OCI-LY7 (cell line): ENCODE results near the gene MICAL3. TPM values are rescaled to one million over a fixed set of nuclear protein-coding genes. Genes with fewer than 3 reads are reported as not detected.

Experiments
- BruUV-seq: library from RNA; stranded (reverse); fragments of 400-500 nt; replicated peaks from 2 replicates; lab custom pipeline; 2021; lab: Mats Ljungman, UMichigan
- CTCF ChIA-PET: fragments of 300-600 bp; sonication (Branson Sonifier 250); formaldehyde crosslinking; loops from one replicate; lab custom pipeline; 2022; ENCODE audit warnings: antibody characterized with exemption; ENCODE audit not compliant: unreplicated experiment; lab: Charles Lee
- POLR2A ChIA-PET: fragments of 300-600 bp; sonication (Branson Sonifier 250); formaldehyde crosslinking; loops from one replicate; lab custom pipeline; 2022; ENCODE audit warnings: antibody characterized with exemption; lab: Charles Lee
- DNase-seq: peaks from one replicate; pipeline ENCODE4 v3.0.0-alpha.2; 2015; ENCODE audit warnings: low spot score
- H2AFZ ChIP-seq: fragments of 200-600 bp; sonication (generic), shearing (Covaris generic); 2 replicates; pipeline ENCODE4 v1.6.1; 2014; ENCODE audit warnings: mild to moderate bottlenecking, antibody characterized with exemption, low read length, moderate library complexity
- H3K27ac ChIP-seq: fragments of 200-600 bp; sonication (generic); 2 replicates; pipeline ENCODE4 v1.5.1; 2014; ENCODE audit warnings: mixed run types, low read depth, mild to moderate bottlenecking, moderate library complexity, low read length, inconsistent platforms; ENCODE audit not compliant: poor library complexity, severe bottlenecking
- H3K36me3 ChIP-seq: fragments of 200-600 bp; sonication (generic); 2 replicates; pipeline ENCODE4 v1.6.1; 2014; ENCODE audit warnings: mild to moderate bottlenecking, antibody characterized with exemption, low read length, moderate library complexity, mixed read lengths; ENCODE audit not compliant: insufficient read depth
- H3K4me1 ChIP-seq: fragments of 200-600 bp; sonication (generic); 2 replicates; pipeline ENCODE4 v1.5.1; 2014; ENCODE audit warnings: mild to moderate bottlenecking, low read length; ENCODE audit not compliant: insufficient read depth, poor library complexity, severe bottlenecking
- H3K4me2 ChIP-seq: fragments of 200-600 bp; sonication (generic); 2 replicates; pipeline ENCODE4 v1.6.1; 2014; ENCODE audit warnings: mild to moderate bottlenecking, low read length
- H3K4me3 ChIP-seq: fragments of 200-600 bp; sonication (generic); 2 replicates; pipeline ENCODE4 v1.5.1; 2014; ENCODE audit warnings: mild to moderate bottlenecking, low read depth, low read length; ENCODE audit not compliant: poor library complexity, severe bottlenecking
- H3K79me2 ChIP-seq: fragments of 200-600 bp; sonication (generic); 2 replicates; pipeline ENCODE4 v1.6.1; 2016; ENCODE audit warnings: low read depth, mild to moderate bottlenecking, low read length, moderate library complexity, mixed read lengths; ENCODE audit not compliant: insufficient read depth
- H3K9me2 ChIP-seq: fragments of 200-600 bp; sonication (generic); 2 replicates; pipeline ENCODE4 v1.6.1; 2016; ENCODE audit warnings: mild to moderate bottlenecking, low read length, mixed read lengths; ENCODE audit not compliant: insufficient read depth
- H3K9me3 ChIP-seq: fragments of 200-600 bp; sonication (generic); 2 replicates; pipeline ENCODE4 v1.6.1; 2014; ENCODE audit warnings: mild to moderate bottlenecking, mixed run types, low read length, mixed read lengths
- H4K20me1 ChIP-seq: fragments of 200-600 bp; sonication (generic); 2 replicates; pipeline ENCODE4 v1.6.1; 2014; ENCODE audit warnings: mild to moderate bottlenecking, antibody characterized with exemption, low read length, moderate library complexity, mixed read lengths; ENCODE audit not compliant: insufficient read depth
- EZH2phosphoT487 ChIP-seq: fragments of 200-600 bp; sonication (generic); IDR thresholded peaks from 2 replicates; pipeline ENCODE4 v1.6.1; 2018; ENCODE audit warnings: low read depth, borderline replicate concordance, mild to moderate bottlenecking, mixed run types, antibody characterized with exemption, low read length, moderate library complexity, mixed read lengths
- intact Hi-C: fragments of 100-400 bp; cut with micrococcal nuclease; formaldehyde crosslinking; loops from one replicate; pipeline ENCODE4 v1.10.0; 2022; ENCODE audit not compliant: unreplicated experiment
- total RNA-seq, 2 experiments: library from RNA; depleted of rRNA in 1 of 2; stranded (reverse); fragments of >200 nt in 1 of 2; shearing (Covaris generic) in 1 of 2; gene quantifications; 2 replicates each; pipeline ENCODE4 v1.2.3, GENCODE V29; 2014 to 2022
- TF ChIP-seq, protein P1 (sequence below): fragments of 200-600 bp; sonication (generic); conservative IDR thresholded peaks from 2 replicates; pipeline ENCODE4 v1.5.1; 2014; ENCODE audit warnings: mild to moderate bottlenecking, antibody characterized with exemption, low read length, moderate library complexity, mixed read lengths

Gene MICAL3
- total RNA-seq, 2 experiments from 2014 or later, result 80.9 to 210 TPM

DNA sequence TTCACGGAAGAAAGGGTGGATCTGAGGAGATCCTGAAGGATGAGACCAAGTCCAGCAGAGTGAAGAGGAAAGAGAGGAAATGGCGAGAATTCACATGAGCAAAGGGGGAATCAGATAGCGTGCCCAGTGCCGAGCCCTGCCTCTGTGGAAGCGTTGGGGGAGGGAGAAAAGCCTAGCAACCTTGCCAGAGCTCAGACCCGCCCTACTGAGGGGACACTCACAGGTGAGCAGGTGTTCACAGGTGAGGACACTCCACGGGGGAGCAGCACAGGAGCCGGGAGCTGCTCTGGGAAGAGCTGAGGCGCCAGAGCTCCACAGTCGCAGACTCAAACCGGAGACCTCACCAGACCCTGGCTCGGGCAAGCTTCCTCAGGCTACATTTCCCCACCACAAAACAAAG, 56.2 kb downstream of the MICAL3 start:
- ChIA-PET CTCF (no interaction called here), POLR2A (no interaction called here)
- DNase-seq, result no peak
- Histone ChIP-seq H3K4me2 (no peak overlapping the region), H3K4me3 (no peak overlapping the region), H3K36me3 (peaks cover 80% of the 10 kb centered on the region), H2AFZ (no peak overlapping the region), H3K4me1 (peaks cover 66% of the 10 kb centered on the region), H3K9me2 (no peaks in the 10 kb centered on the region), H4K20me1 (peaks cover 60% of the 10 kb centered on the region), H3K79me2 (peaks cover 100% of the 10 kb centered on the region), H3K27ac (no peak overlapping the region), H3K9me3 (no peaks in the 10 kb centered on the region)
- TF ChIP-seq EZH2phosphoT487, result no peak
- TF ChIP-seq, protein P1, sequence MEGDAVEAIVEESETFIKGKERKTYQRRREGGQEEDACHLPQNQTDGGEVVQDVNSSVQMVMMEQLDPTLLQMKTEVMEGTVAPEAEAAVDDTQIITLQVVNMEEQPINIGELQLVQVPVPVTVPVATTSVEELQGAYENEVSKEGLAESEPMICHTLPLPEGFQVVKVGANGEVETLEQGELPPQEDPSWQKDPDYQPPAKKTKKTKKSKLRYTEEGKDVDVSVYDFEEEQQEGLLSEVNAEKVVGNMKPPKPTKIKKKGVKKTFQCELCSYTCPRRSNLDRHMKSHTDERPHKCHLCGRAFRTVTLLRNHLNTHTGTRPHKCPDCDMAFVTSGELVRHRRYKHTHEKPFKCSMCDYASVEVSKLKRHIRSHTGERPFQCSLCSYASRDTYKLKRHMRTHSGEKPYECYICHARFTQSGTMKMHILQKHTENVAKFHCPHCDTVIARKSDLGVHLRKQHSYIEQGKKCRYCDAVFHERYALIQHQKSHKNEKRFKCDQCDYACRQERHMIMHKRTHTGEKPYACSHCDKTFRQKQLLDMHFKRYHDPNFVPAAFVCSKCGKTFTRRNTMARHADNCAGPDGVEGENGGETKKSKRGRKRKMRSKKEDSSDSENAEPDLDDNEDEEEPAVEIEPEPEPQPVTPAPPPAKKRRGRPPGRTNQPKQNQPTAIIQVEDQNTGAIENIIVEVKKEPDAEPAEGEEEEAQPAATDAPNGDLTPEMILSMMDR, result no peak
- intact Hi-C loops, result no loop called here
- BruUV-seq, result no TSS peak

DNA sequence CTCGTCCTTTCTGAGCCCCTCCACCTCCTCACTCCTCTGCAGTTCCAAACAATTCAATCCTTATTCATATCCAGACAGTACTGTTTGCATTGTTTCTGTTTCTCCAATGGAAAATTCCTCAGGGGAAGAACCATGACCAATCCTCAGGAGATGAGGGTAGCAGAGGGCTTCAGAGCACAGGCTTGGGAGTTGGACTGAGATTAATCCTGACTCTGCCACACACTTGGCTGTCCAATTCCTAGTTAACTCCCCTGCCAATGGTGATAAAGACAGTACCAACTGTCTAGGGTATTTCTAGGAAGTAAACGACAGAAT, 58.0 kb downstream of the MICAL3 start:
- H3K27ac ChIP-seq, result peak overlapping the region; percentile 72
- POLR2A ChIA-PET, result interaction anchor here (1.8 kb wide), 1 partner anchor 38 kb away, joined by 4 read pairs; no protein-coding TSS in a partner anchor
- CTCF ChIA-PET, result no interaction called here
- peak overlapping the region; percentile 28 for H3K4me3 ChIP-seq
- H3K9me2 ChIP-seq, result no peaks in the 10 kb centered on the region
- H4K20me1 ChIP-seq, result peaks cover 56% of the 10 kb centered on the region
- H3K4me1 ChIP-seq, result peaks cover 67% of the 10 kb centered on the region
- H3K79me2 ChIP-seq, result peaks cover 100% of the 10 kb centered on the region
- H3K4me2 ChIP-seq, result peak overlapping the region; percentile 76
- TF ChIP-seq EZH2phosphoT487, result no peak
- TF ChIP-seq, protein P1, result no peak
- DNase-seq, result no peak
- no peak overlapping the region for H2AFZ ChIP-seq
- intact Hi-C loops, result no loop called here
- peaks cover 80% of the 10 kb centered on the region for H3K36me3 ChIP-seq
- no TSS peak for BruUV-seq
- H3K9me3 ChIP-seq, result no peaks in the 10 kb centered on the region

DNA sequence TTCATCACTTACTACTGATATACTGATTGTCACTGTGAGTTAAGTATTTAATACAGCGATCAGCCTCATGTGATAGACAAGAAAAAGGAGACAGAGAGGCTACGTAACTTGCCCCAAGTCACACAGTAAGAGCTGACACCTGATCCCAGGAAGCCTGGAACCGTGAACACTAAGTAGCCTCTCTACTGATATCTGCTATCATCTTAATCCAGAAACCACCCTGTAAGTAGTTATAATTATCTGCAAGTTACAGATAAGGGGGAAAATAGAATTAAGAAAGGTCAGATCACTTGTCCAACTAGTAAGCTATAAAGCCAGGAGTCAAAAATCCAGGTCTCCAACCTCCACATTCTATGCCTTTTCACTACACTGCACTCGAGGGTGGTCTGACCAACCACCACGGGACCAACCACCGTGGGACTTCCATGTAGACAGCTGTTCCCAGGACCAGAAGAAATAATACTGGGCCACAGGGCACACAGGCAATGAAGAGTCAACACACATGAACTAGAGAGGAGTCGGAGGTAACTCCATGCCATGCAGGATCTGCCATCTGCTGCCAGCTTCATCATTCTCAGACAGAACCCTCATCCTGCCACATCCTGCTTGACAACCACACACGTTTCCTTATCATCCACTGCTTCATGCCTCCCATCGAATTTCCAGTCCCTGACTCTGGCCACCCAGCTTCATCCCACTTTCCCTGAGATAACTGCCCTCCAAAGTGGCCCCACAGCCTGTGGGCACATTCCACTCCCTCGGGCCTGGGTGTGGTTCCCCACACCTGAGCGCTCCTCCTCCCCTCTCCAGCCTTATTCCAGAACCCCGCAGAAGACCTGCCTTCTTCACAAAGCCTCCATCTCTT, 58.6 kb downstream of the MICAL3 start:
- no peak overlapping the region for H2AFZ ChIP-seq
- peak overlapping the region; percentile 76 for H3K4me2 ChIP-seq
- POLR2A ChIA-PET, result interaction anchor here (1.8 kb wide), 2 partner anchors 38 to 63 kb away, joined by 4 read pairs; no protein-coding TSS in a partner anchor
- H3K36me3 ChIP-seq, result peaks cover 80% of the 10 kb centered on the region
- H3K9me2 ChIP-seq, result no peaks in the 10 kb centered on the region
- BruUV-seq, result TSS peak; percentile 17
- intact Hi-C loops, result no loop called here
- peak overlapping the region; percentile 28 for H3K4me3 ChIP-seq
- no peak for DNase-seq
- H3K27ac ChIP-seq, result peak overlapping the region; percentile 72
- CTCF ChIA-PET, result no interaction called here
- TF ChIP-seq EZH2phosphoT487, result no peak
- TF ChIP-seq, protein P1, result no peak
- H3K9me3 ChIP-seq, result no peaks in the 10 kb centered on the region
- peaks cover 100% of the 10 kb centered on the region for H3K79me2 ChIP-seq
- peaks cover 53% of the 10 kb centered on the region for H4K20me1 ChIP-seq
- H3K4me1 ChIP-seq, result peaks cover 64% of the 10 kb centered on the region
